NCI-H1092 (cell line): ENCODE measurements around the gene TIMM17A.
A peak's percentile ranks its signal among the peaks of the same experiment; 100 is the strongest.
"Not testable (repeated sequence)": the region's sequence is repeated elsewhere in the genome, so short reads cannot be mapped to it uniquely, and the experiment has no call there.

Experiments
- DNase-seq: peaks from one replicate; lab custom pipeline; 2025; lab: John Stamatoyannopoulos, UW

TIMM17A gene

GRCh38 chr1:201940316-201940715 is 15.0 kb upstream of the TIMM17A start:
- not testable (repeated sequence) for DNase-seq

- no peak for DNase-seq
Observed at GRCh38 chr1:201941420-201942128, 13.7 kb upstream of the TIMM17A start.

- DNase-seq: no peak
Observed at GRCh38 chr1:201942129-201942495, 13.2 kb upstream of the TIMM17A start.

- no peak for DNase-seq
Observed at GRCh38 chr1:201944002-201944401, 11.3 kb upstream of the TIMM17A start.

GRCh38 chr1:201944639-201945038 is 10.7 kb upstream of the TIMM17A start:
- DNase-seq: no peak

GRCh38 chr1:201945157-201945556 is 10.1 kb upstream of the TIMM17A start:
- DNase-seq: no peak

GRCh38 chr1:201945863-201946223 is 9.5 kb upstream of the TIMM17A start:
- no peak for DNase-seq

- no peak for DNase-seq
Observed at GRCh38 chr1:201946224-201946908, 8.9 kb upstream of the TIMM17A start, which contains the start of gene LMOD1. LMOD1 (minus strand) TSS chr1:201946548; CDS start chr1:201946340, 208 bp downstream.

- no peak for DNase-seq
Observed at GRCh38 chr1:201947697-201948008, 7.7 kb upstream of the TIMM17A start.

- DNase-seq: no peak
Observed at GRCh38 chr1:201949491-201949890, 5.8 kb upstream of the TIMM17A start.

GRCh38 chr1:201954263-201955008 is 867 bp upstream of the TIMM17A start:
- no peak for DNase-seq

- DNase-seq: no peak
Observed at GRCh38 chr1:201955729-201956143, 433 bp downstream of the TIMM17A start.

- no peak for DNase-seq
Observed at GRCh38 chr1:201958348-201958747, 3.0 kb downstream of the TIMM17A start.

GRCh38 chr1:201962382-201962781 is 7.1 kb downstream of the TIMM17A start:
- not testable (repeated sequence) for DNase-seq

- DNase-seq: no peak
Observed at GRCh38 chr1:201964261-201964660, 9.0 kb downstream of the TIMM17A start.

GRCh38 chr1:201966171-201966570 is 10.9 kb downstream of the TIMM17A start:
- no peak for DNase-seq

- no peak for DNase-seq
Observed at GRCh38 chr1:201968202-201968925, 13.1 kb downstream of the TIMM17A start.

- DNase-seq: no peak
Observed at GRCh38 chr1:201970334-201971159, 15.2 kb downstream of the TIMM17A start.

- peak; percentile 62 for DNase-seq
Observed at GRCh38 chr1:201982082-201982622, 26.8 kb downstream of the TIMM17A start.

- DNase-seq: peak; percentile 49
Observed at GRCh38 chr1:201982623-201983379, 27.5 kb downstream of the TIMM17A start, which contains the start of gene RNPEP. RNPEP (plus strand) TSS chr1:201982648; CDS start chr1:201982667, 19 bp downstream.
